GM12875 (cell line): ENCODE measurements around the gene MED10.

ENCODE experiments used
- H3K4me3 ChIP-seq: one replicate; pipeline ENCODE4 v1.5.1; 2011; ENCODE audit warnings: low read depth, low read length, control low read depth
- CTCF ChIP-seq: IDR thresholded peaks from 2 replicates; pipeline ENCODE4 v1.5.1; 2011; ENCODE audit warnings: low read depth, mild to moderate bottlenecking, control low read depth, inconsistent platforms, low read length, moderate library complexity, borderline replicate concordance; ENCODE audit not compliant: insufficient read depth

Gene MED10

GRCh38 chr5:6395102-6395445 is 16.7 kb upstream of the MED10 start:
- H3K4me3 ChIP-seq, result no peak overlapping the region
- no peak for TF ChIP-seq CTCF

- TF ChIP-seq CTCF, result no peak
- H3K4me3 ChIP-seq, result no peak overlapping the region
Observed at GRCh38 chr5:6394429-6395101, 16.2 kb upstream of the MED10 start.

GRCh38 chr5:6393596-6394194 is 15.3 kb upstream of the MED10 start:
- no peak overlapping the region for H3K4me3 ChIP-seq
- TF ChIP-seq CTCF, result no peak

GRCh38 chr5:6392561-6392960 is 14.2 kb upstream of the MED10 start:
- TF ChIP-seq CTCF, result no peak
- H3K4me3 ChIP-seq, result no peak overlapping the region

- H3K4me3 ChIP-seq, result no peak overlapping the region
- TF ChIP-seq CTCF, result no peak
Observed at GRCh38 chr5:6391151-6391550, 12.8 kb upstream of the MED10 start.

GRCh38 chr5:6389946-6390530 is 11.7 kb upstream of the MED10 start:
- no peak overlapping the region for H3K4me3 ChIP-seq
- no peak for TF ChIP-seq CTCF

- no peak overlapping the region for H3K4me3 ChIP-seq
- TF ChIP-seq CTCF, result no peak
Observed at GRCh38 chr5:6389397-6389796, 11.1 kb upstream of the MED10 start.
